GM06990 (cell line): ENCODE data around the gene FBLN5.

Experiments used
- DNase-seq: peaks from one replicate; pipeline ENCODE4 v3.0.0-alpha.2; 2011; ENCODE audit not compliant: insufficient read length; ENCODE audit errors: extremely low read depth
- H3K27me3 ChIP-seq: replicated peaks from 2 replicates; pipeline ENCODE4 v1.6.0; 2011; ENCODE audit warnings: low read length; ENCODE audit not compliant: control insufficient read depth, insufficient read depth
- H3K36me3 ChIP-seq: 2 replicates; pipeline ENCODE4 v1.5.1; 2011; ENCODE audit warnings: low read length; ENCODE audit not compliant: control insufficient read depth, insufficient read depth
- H3K4me3 ChIP-seq: replicated peaks from 2 replicates; pipeline ENCODE4 v1.5.1; 2011; ENCODE audit warnings: low read depth, mild to moderate bottlenecking, control low read depth, low read length
- TF ChIP-seq, protein P1 (sequence below): IDR thresholded peaks from 2 replicates; pipeline ENCODE4 v1.5.1; 2011; ENCODE audit warnings: low read length, control low read depth, mild to moderate bottlenecking, inconsistent platforms; ENCODE audit not compliant: insufficient read depth, poor library complexity, severe bottlenecking

The FBLN5 gene

DNA sequence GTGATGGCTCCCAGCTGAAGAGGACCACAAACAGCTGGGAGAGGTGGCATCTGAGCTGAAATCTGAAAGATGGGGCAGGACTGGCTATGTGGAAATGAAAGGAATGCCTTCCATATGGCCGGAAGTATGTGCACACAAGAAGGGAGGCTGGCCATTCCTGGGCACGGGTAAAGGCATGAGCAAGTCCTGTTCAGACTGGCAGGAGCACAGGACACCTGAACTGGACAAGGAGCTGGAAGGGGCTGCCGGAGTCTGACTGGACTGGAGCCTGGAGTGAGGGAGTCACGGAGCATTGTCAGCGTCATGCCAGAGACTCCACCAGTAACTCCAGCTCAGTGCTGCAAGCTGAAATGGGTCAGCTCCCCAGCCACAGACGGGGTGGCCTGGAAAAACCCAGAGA is 68.3 kb downstream of the FBLN5 start:
- no peaks in the 10 kb centered on the region for H3K27me3 ChIP-seq
- DNase-seq, result no peak
- no peak overlapping the region for H3K4me3 ChIP-seq
- no peaks in the 10 kb centered on the region for H3K36me3 ChIP-seq
- TF ChIP-seq, protein P1, sequence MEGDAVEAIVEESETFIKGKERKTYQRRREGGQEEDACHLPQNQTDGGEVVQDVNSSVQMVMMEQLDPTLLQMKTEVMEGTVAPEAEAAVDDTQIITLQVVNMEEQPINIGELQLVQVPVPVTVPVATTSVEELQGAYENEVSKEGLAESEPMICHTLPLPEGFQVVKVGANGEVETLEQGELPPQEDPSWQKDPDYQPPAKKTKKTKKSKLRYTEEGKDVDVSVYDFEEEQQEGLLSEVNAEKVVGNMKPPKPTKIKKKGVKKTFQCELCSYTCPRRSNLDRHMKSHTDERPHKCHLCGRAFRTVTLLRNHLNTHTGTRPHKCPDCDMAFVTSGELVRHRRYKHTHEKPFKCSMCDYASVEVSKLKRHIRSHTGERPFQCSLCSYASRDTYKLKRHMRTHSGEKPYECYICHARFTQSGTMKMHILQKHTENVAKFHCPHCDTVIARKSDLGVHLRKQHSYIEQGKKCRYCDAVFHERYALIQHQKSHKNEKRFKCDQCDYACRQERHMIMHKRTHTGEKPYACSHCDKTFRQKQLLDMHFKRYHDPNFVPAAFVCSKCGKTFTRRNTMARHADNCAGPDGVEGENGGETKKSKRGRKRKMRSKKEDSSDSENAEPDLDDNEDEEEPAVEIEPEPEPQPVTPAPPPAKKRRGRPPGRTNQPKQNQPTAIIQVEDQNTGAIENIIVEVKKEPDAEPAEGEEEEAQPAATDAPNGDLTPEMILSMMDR, result no peak

DNA sequence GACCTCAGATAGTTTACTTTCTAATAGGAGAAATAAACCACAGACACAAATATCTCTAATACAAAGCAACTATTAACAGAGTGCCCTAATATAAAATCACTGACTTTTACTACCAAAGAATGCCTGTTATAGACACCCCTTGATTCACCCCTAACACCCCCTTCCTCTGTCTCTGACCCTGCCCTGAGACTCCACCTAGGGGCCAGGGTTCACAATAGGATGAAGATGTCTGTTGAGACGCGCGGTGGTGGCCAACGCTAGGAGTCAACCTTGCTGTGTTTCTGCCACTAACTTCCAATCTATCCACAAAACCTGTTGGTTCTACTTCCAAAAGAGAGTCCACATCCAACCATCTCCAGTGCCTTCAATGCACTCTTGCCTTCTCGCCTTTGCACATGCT is 69.2 kb downstream of the FBLN5 start:
- DNase-seq, result no peak

DNA sequence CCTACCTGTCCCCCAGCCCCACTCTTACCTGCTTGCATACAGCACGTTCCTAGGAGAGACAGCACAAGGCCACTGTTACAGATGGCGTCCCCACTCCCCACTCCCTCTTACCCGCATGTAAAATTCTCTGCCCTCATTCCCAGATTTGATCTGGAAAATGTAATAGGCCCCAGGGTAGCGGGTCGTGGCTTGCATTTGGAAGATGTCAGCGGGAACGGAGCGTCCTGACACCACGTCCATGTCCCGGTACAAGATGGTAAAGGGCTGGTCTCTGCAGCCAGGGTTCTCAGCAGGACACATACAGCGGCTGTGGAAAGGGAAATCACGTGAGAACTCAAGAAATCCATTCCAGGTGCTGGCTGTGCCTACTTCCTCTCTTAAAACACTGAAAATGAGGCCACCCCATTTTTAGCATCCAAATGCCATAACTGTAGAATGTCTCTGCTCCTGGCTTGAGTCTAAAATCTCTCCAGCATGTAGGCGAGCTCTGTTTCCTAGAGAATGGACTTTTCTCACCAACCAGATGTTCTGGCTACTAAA is 70.0 kb downstream of the FBLN5 start:
- no peak for DNase-seq
- TF ChIP-seq, protein P1, result no peak
- no peak overlapping the region for H3K4me3 ChIP-seq
- no peaks in the 10 kb centered on the region for H3K27me3 ChIP-seq
- H3K36me3 ChIP-seq, result no peaks in the 10 kb centered on the region

More for the DNA sequence above, 69.2 kb downstream of the FBLN5 start:
- no peaks in the 10 kb centered on the region for H3K27me3 ChIP-seq
- TF ChIP-seq, protein P1, result no peak
- H3K36me3 ChIP-seq, result no peaks in the 10 kb centered on the region
- H3K4me3 ChIP-seq, result no peak overlapping the region

DNA sequence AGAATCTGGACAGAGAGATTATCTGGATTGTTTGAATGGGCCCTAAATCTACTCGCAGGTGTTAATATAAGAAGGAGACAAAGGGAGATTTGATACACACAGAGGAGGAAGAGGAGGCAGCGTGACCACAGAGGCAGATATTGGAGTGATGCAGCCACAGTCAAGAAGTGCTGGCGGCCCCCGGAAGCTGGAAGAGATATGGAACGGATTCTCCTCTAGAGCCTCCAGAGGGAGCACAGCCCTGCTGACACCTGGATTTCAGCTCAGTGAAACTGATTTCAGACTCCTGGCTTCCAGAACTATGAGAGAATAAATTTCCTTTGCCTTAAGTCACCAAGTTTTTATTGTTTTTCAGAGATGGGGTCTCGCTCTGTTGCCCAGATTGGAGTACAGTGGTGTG is 71.0 kb downstream of the FBLN5 start:
- TF ChIP-seq, protein P1, result no peak
- Histone ChIP-seq H3K27me3 (no peaks in the 10 kb centered on the region), H3K36me3 (no peaks in the 10 kb centered on the region), H3K4me3 (no peak overlapping the region)
- DNase-seq, result no peak

DNA sequence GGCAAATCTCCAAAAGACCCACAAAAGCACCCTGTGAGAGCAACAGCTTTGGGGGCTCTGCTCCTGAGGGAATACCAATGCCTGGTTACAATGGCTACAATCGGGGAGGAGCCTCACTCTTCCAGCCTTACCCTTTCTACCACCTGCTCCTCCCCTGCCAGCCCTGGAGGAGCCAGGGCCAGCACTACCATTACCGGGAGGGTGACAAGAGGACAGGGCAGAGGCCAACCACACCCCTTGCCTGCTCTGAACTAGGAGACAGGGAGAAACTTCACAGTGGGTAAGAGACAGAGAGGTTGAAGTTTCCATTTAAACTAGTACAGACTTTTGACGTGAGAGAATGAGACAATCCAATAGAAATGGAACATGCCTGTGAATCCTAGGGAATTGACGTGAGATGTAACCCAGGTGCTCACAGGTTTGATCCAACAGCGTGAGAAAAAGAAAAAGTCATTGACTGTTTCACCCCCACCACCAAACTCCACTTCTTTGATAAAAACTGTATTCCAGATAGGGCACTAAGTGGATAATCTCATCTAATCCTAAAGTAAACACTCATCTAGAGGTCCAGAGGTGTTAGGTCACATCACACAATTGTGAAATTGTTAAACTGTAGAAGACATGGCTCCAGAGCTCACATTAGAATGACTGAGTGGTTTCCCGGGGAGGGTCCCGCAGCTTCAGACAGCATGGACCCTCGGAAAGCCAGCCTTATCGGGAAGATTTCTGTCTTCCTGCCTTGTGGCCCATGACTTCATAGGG is 71.8 kb downstream of the FBLN5 start:
- no peaks in the 10 kb centered on the region for H3K27me3 ChIP-seq
- H3K4me3 ChIP-seq, result no peak overlapping the region
- no peaks in the 10 kb centered on the region for H3K36me3 ChIP-seq
- TF ChIP-seq, protein P1, result no peak
- DNase-seq, result no peak
